Measurements from ENCODE around the gene ASCC3.

- TF ChIP-seq CTCF (IDR thresholded peaks at IDR 0.05; ENCODE audit: borderline replicate concordance, extremely low read depth, low read length, poor library complexity, severe bottlenecking) (no peak), EZH2 (IDR thresholded peaks at IDR 0.05; ENCODE audit: borderline replicate concordance, low read depth, low read length, severe bottlenecking) (no peak)
Measured at GRCh38 chr6:100559859-100560258, 321.3 kb downstream of the ASCC3 start.
